Umbilical cord (tissue), 1 donor: ENCODE results near the gene PGD. TPM values are rescaled to one million over a fixed set of nuclear protein-coding genes. Genes with fewer than 3 reads are reported as not detected.

Source experiments
- total RNA-seq: library from RNA; depleted of rRNA; stranded (reverse); fragments of >200 nt; gene quantifications from one replicate; pipeline ENCODE4 v1.2.3, GENCODE V29; 2014; ENCODE audit warnings: low replicate concordance; ENCODE audit not compliant: insufficient read depth

PGD gene
- total RNA-seq, 1 donor from 2014 or later, result 22.4 TPM

Other genes starting within 250 kb of the PGD start
- gene KIF1B, start 188.5 kb upstream of the PGD start, total RNA-seq, result 40.4 TPM
- gene CENPS, start 31.4 kb downstream of the PGD start, total RNA-seq, result 9.9 TPM
- not detected for gene CORT, start 51.0 kb downstream of the PGD start, total RNA-seq
- 26.2 TPM for gene DFFA, start 73.5 kb downstream of the PGD start, total RNA-seq
- 22.1 TPM for gene PEX14, start 75.9 kb downstream of the PGD start, total RNA-seq